ENCODE data around the gene ARHGEF10L. TPM values are rescaled to one million over a fixed set of nuclear protein-coding genes. Genes with fewer than 3 reads are reported as not detected.

The ARHGEF10L gene
- total and polyA plus RNA-seq, 8 donors = 16.8 to 39.6 (median 21.1) TPM

DNA sequence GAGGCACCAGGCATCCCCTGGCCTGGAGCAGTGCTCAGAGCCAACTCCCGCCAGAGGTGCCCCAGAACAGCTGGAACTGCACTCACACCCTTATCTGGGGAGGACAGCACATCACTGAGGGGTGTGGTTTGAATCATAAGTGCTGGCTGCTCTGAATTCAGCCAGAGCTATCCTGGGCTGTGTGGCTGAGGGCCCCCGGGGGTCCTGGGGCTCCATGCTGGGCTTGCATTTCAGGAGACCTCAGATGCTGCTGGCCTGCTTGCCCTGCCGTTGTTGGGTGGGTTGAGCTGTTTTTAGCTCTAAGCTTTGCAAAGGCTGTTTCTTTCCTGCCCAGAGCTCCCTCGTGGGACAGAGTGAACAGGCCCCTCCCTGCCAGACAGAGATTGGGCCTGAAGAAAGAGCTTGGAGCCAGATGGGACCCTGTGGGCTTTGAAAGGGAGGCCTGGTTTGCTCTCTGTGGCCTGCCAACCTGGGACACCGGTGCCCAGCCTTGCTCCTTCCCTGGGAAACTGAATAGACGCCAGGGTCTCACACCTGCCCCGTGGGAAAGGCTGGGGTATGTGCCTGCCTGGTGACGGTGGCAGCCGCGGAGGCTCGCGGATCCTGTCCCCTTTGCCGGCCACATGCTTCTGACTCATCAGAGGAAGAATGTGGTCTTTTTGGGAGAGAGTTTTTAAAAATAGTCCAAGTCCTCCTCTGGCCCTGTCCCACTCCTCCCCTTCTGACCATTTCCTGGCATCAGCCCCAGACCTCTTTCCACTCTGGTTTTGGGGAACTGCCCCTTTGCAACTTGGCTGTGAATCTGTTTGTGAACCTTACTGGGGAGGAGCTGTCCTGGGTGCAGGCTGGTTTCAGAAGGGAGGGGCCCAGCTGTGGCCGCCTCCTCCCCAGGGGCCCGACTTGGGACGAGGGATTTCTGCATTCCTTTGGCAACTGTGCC, 30.0 kb downstream of the ARHGEF10L start:
- peaks cover 0 to 6% of the 10 kb centered on the region in 2 donors for H3K27me3 ChIP-seq
- intact Hi-C loops (cut with DNase I) = no loop called here
- TF ChIP-seq, protein P1, sequence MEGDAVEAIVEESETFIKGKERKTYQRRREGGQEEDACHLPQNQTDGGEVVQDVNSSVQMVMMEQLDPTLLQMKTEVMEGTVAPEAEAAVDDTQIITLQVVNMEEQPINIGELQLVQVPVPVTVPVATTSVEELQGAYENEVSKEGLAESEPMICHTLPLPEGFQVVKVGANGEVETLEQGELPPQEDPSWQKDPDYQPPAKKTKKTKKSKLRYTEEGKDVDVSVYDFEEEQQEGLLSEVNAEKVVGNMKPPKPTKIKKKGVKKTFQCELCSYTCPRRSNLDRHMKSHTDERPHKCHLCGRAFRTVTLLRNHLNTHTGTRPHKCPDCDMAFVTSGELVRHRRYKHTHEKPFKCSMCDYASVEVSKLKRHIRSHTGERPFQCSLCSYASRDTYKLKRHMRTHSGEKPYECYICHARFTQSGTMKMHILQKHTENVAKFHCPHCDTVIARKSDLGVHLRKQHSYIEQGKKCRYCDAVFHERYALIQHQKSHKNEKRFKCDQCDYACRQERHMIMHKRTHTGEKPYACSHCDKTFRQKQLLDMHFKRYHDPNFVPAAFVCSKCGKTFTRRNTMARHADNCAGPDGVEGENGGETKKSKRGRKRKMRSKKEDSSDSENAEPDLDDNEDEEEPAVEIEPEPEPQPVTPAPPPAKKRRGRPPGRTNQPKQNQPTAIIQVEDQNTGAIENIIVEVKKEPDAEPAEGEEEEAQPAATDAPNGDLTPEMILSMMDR (IDR thresholded peaks at IDR 0.05) = no peak
- no peaks in the 10 kb centered on the region for H3K36me3 ChIP-seq
- H3K27ac ChIP-seq = peak overlapping the region; percentile 87 to 91
- no peak overlapping the region for H3K4me3 ChIP-seq
- DNase-seq (peak in 3 of 4 donors; percentile 49 to 84 (median 64)), ATAC-seq (peak; percentile 85)
- H3K4me1 ChIP-seq = peaks cover 8 to 36% of the 10 kb centered on the region in 2 donors
- no peaks in the 10 kb centered on the region for H3K9me3 ChIP-seq

DNA sequence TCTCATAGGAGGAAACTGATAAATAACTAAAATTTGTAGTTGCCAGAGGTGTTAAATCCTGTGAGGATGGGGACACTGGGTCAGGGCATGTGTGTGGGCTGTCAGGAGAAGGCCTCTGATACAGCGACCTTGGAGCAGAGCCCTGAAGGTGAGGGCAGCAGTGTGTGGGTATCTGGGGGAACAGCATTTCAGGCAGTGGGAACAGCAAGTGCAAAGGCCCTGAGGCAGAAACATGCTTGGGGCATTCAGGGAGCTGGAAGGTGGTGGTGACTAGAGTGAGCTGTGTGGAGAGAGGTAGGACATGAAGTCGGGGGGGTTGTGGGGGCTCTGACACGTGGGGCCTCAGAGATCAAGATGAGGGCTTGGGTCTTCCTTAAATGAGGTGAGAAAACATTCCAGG, 30.7 kb downstream of the ARHGEF10L start:
- Histone ChIP-seq H3K9me3 (no peaks in the 10 kb centered on the region), H3K4me1 (peaks cover 8 to 34% of the 10 kb centered on the region in 2 donors), H3K27me3 (peaks cover 0 to 6% of the 10 kb centered on the region in 2 donors), H3K27ac (peak overlapping the region; percentile 87 to 91), H3K4me3 (no peak overlapping the region), H3K36me3 (no peaks in the 10 kb centered on the region)
- no peak for DNase-seq
- ATAC-seq = no peak
- intact Hi-C loops (cut with DNase I) = no loop called here
- TF ChIP-seq, protein P1 (IDR thresholded peaks at IDR 0.05) = no peak

DNA sequence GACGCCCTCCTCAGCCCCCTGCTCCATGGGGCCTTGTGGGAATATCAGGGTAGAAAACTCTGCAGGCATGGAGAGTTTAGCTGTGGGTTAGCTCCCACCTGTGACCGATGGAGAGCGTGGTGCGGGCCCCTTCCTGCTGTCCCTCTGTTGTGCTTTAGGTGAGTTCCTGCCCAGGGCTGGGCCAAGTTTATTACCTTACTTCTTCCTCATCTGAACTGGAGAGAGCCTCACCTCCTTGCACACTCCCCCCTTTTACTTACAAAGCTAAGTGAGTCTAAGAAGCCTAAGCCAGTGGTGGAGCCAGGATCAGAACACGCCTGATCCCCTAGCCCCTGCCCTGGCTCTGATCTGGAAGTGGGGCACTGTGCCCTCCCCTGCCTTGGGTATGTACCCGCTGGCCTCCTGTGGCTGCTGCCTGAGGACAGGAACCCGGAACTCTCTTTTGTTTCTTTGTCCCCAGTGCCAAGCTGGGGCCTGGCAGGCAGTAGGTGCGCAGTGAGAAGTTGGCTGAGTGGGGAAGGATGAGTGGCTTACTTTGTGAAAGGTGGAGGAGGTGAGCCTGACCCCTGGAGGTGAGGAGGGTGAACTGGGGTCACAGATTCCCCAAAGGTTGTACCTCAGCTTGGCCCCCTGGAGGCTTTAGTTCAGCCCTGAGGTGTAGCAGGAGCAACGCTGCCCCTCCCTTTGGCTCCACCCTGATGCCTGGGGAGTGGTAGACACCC, 32.9 kb downstream of the ARHGEF10L start:
- peaks cover 8 to 25% of the 10 kb centered on the region in 2 donors for H3K4me1 ChIP-seq

DNA sequence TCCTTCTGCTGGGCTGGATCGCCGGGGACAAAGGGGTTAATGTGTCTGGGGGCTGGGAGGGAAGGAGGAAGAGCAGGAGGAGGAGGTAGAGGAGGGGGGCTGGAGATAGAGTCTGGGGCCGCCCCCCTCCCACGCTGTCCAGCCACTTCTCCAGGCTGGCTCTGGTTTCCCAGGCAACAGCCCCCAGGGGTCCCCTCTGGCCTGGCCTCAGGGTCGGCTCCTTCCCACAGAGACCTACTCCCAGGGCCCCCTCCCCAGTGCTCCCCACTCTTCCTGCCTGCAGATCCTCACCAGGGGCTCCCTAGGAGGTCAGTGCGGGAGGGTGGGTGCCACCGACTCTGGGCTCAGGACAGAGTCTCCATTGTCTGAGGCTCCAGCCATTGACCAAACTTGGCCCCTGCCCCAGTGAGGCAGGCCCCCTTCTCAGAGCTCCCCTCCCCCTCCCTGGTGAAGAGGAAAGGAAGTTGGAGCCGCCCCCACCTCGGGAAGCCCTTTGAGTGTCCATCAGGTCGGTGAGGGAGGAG, 34.1 kb downstream of the ARHGEF10L start:
- ATAC-seq (no peak), DNase-seq (no peak)
- Histone ChIP-seq H3K4me3 (no peak overlapping the region), H3K27ac (no peak overlapping the region), H3K36me3 (no peaks in the 10 kb centered on the region), H3K4me1 (peaks cover 2 to 21% of the 10 kb centered on the region in 2 donors), H3K27me3 (peaks cover 0 to 10% of the 10 kb centered on the region in 2 donors), H3K9me3 (no peaks in the 10 kb centered on the region)
- intact Hi-C loops (cut with DNase I) = no loop called here
- TF ChIP-seq, protein P1 (IDR thresholded peaks at IDR 0.05) = no peak

More for the DNA sequence above, 32.9 kb downstream of the ARHGEF10L start:
- Histone ChIP-seq H3K4me3 (no peak overlapping the region), H3K27ac (no peak overlapping the region), H3K36me3 (no peaks in the 10 kb centered on the region), H3K27me3 (peaks cover 0 to 8% of the 10 kb centered on the region in 2 donors), H3K9me3 (no peaks in the 10 kb centered on the region)
- DNase-seq (no peak), ATAC-seq (no peak)
- intact Hi-C loops (cut with DNase I) = no loop called here
- TF ChIP-seq, protein P1 (IDR thresholded peaks at IDR 0.05) = peak in 1 of 2 donors; percentile 7
